Prostate gland (tissue), 2 donors: Measurements from ENCODE around the gene HSPA1B. TPM values are rescaled to one million over a fixed set of nuclear protein-coding genes. Genes with fewer than 3 reads are reported as not detected.
"Not testable (repeated sequence)": the region's sequence is repeated elsewhere in the genome, so short reads cannot be mapped to it uniquely, and the experiment has no call there.

Experiments used
- DNase-seq: peaks from one replicate; pipeline ENCODE4 v3.0.0-alpha.2; 2019; ENCODE audit warnings: low spot score
- H3K27ac ChIP-seq, 2 donors: fragments of 200-600 bp; sonication (generic); 2 replicates each; pipeline ENCODE4 v1.5.1; 2017 to 2019
- H3K27me3 ChIP-seq: fragments of 200-600 bp; sonication (generic); replicated peaks from 2 replicates; pipeline ENCODE4 v1.5.1; 2019; ENCODE audit not compliant: insufficient read depth
- H3K36me3 ChIP-seq, 2 donors: fragments of 200-600 bp; sonication (generic); 1 replicate in 1 of 2; 2 replicates in 1 of 2; pipeline versions ENCODE4 v1.5.1 to v1.8.1; 2017 to 2019
- H3K4me1 ChIP-seq: fragments of 200-600 bp; sonication (generic); replicated peaks from 2 replicates; pipeline ENCODE4 v1.5.1; 2019
- H3K4me3 ChIP-seq, 2 donors: fragments of 200-600 bp; sonication (generic); 2 replicates each; pipeline ENCODE4 v1.5.1; 2017 to 2019
- H3K9me3 ChIP-seq: fragments of 200-600 bp; sonication (generic); 2 replicates; pipeline ENCODE4 v1.5.1; 2017
- POLR2A ChIP-seq: fragments of 450-650 bp; IDR thresholded peaks from one replicate; pipeline ENCODE4 v1.6.1; 2016; ENCODE audit warnings: antibody characterized with exemption, mild to moderate bottlenecking
- POLR2AphosphoS5 ChIP-seq: sonication (generic); formaldehyde crosslinking; IDR thresholded peaks from one replicate; pipeline ENCODE4 v1.6.1; 2017; ENCODE audit warnings: antibody characterized with exemption
- WGBS: methylation state at CpG from one replicate; pipeline ENCODE4 v1.1.5; 2018; 5-methylcytosine and 5-hydroxymethylcytosine counted together
- intact Hi-C: fragments of 100-400 bp; cut with DNase I; formaldehyde crosslinking; loops from one replicate; pipeline ENCODE4 v1.14.2; 2022
- total RNA-seq, 2 donors: library from RNA; depleted of rRNA; stranded (reverse); fragments of >200 nt; gene quantifications; one replicate each; pipeline ENCODE4 v1.1.0, GENCODE V29; 2016
- TF ChIP-seq, protein P1 (sequence below), 4 experiments: fragments of 200-600 bp in 2 of 4; fragments of 450-650 bp in 2 of 4; sonication (generic) in 2 of 4; IDR thresholded peaks; 1 replicate in 3 of 4; 2 replicates in 1 of 4; pipeline ENCODE4 v1.5.1; 2016 to 2019; ENCODE audit warnings: antibody characterized with exemption in 4 of 4, mild to moderate bottlenecking in 2 of 4, moderate library complexity in 2 of 4

Gene HSPA1B
- total RNA-seq, 2 donors from 2014 or later = 331 to 360 TPM

- TF ChIP-seq, protein P1, sequence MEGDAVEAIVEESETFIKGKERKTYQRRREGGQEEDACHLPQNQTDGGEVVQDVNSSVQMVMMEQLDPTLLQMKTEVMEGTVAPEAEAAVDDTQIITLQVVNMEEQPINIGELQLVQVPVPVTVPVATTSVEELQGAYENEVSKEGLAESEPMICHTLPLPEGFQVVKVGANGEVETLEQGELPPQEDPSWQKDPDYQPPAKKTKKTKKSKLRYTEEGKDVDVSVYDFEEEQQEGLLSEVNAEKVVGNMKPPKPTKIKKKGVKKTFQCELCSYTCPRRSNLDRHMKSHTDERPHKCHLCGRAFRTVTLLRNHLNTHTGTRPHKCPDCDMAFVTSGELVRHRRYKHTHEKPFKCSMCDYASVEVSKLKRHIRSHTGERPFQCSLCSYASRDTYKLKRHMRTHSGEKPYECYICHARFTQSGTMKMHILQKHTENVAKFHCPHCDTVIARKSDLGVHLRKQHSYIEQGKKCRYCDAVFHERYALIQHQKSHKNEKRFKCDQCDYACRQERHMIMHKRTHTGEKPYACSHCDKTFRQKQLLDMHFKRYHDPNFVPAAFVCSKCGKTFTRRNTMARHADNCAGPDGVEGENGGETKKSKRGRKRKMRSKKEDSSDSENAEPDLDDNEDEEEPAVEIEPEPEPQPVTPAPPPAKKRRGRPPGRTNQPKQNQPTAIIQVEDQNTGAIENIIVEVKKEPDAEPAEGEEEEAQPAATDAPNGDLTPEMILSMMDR (IDR thresholded peaks at IDR 0.05) = no peak
- peak; percentile 55 for TF ChIP-seq POLR2A
- peak; percentile 96 for TF ChIP-seq POLR2AphosphoS5
- peak overlapping the region; percentile 30 to 46 for H3K4me3 ChIP-seq
- H3K27me3 ChIP-seq = no peaks in the 10 kb centered on the region
- H3K36me3 ChIP-seq = no peaks in the 10 kb centered on the region
- peaks cover 22% of the 10 kb centered on the region for H3K4me1 ChIP-seq
- DNase-seq = peak; percentile 89
- WGBS = 0% methylated on average over 25 of the region's 25 CpGs
- H3K27ac ChIP-seq = peak overlapping the region; percentile 97 to 100
- intact Hi-C loops = loop anchor here (5.0 kb wide), 1 partner anchor 85 kb away; the partner anchor contains the start of gene CLIC1
- no peaks in the 10 kb centered on the region for H3K9me3 ChIP-seq
These were observed 5.3 kb upstream of the HSPA1B start for GRCh38 chr6:31822036-31822821.

DNA sequence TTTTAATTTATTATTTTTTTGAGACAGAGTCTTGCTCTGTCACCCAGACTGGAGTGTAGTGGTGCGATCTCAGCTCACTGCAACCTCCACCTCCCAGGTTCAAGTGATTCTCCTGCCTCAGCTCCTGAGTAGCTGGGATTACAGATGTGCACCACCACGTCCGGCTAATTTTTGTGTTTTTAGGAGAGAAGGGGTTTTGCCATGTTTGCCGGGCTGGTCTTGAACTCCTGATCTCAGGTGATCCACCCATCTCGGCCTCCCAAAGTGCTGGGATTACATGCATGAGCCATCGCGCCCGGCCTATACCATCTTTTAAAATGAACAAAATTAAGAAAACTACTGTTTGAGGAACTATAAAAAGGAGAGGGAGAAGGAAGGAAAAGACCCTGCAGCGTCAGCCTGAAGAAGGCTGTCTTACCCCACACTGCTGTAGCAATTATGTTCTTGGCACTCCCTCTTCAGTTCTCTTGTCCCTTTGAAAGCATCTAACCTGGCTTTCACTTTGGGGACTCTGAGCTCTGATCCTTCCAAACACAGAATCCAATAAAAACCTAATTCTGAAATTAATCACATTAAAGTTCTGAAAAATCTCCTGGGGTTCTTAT lies 3.8 kb upstream of the HSPA1B start:
- 71% methylated on average over 9 of the region's 9 CpGs for WGBS
- intact Hi-C loops = loop anchor here (5.0 kb wide), 1 partner anchor 86 kb away; the partner anchor contains the start of gene CLIC1
- H3K4me1 ChIP-seq = peaks cover 22% of the 10 kb centered on the region
- not testable (repeated sequence) for DNase-seq, H3K4me3 ChIP-seq, H3K36me3 ChIP-seq, H3K9me3 ChIP-seq, H3K27me3 ChIP-seq
- H3K27ac ChIP-seq = peak overlapping the region; percentile 97 to 100

- whole genome bisulfite sequencing = 29% methylated on average over 4 of the region's 4 CpGs
- no peaks in the 10 kb centered on the region for H3K9me3 ChIP-seq
- DNase-seq = no peak
- TF ChIP-seq POLR2AphosphoS5 = no peak
- no peaks in the 10 kb centered on the region for H3K27me3 ChIP-seq
- H3K4me1 ChIP-seq = peaks cover 22% of the 10 kb centered on the region
- intact Hi-C loops = no loop called here
- H3K36me3 ChIP-seq = no peaks in the 10 kb centered on the region
- H3K4me3 ChIP-seq = no peak overlapping the region
- peak overlapping the region; percentile 97 to 100 for H3K27ac ChIP-seq
These were observed 2.0 kb upstream of the HSPA1B start for GRCh38 chr6:31825553-31825952.

DNA sequence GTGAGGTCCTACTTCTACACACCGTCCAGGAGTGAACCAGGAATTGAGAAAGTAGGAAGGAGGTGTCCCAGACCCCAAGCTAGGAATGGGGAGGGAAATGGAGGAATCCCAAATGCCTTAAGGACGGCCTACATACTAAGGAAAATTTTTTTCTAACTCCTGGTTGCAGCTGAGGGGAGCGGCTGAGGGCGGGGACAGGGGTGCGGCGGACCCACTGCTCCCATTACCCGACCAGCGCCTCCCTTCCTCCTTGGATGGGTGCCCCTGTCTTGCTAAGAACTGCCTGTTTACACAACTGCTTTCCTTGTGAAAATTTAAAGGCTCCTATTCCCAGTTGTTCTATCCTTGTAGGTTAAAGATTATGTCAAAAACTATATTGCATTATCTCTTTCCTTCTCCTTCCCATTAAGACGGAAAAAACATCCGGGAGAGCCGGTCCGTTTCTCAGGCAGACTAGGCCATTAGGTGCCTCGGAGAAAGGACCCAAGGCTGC lies 699 bp upstream of the HSPA1B start:
- WGBS = 0% methylated on average over 13 of the region's 13 CpGs
- no peaks in the 10 kb centered on the region for H3K9me3 ChIP-seq
- TF ChIP-seq, protein P1 (IDR thresholded peaks at IDR 0.05) = peak in 1 of 4 experiments; percentile 23
- TF ChIP-seq POLR2AphosphoS5 (no peak), POLR2A (peak; percentile 58)
- H3K27ac ChIP-seq = peak overlapping the region; percentile 97 to 100
- peak overlapping the region; percentile 27 to 62 for H3K4me3 ChIP-seq
- H3K27me3 ChIP-seq = no peaks in the 10 kb centered on the region
- intact Hi-C loops = no loop called here
- DNase-seq = peak; percentile 94
- H3K4me1 ChIP-seq = peaks cover 22% of the 10 kb centered on the region
- H3K36me3 ChIP-seq = no peaks in the 10 kb centered on the region

DNA sequence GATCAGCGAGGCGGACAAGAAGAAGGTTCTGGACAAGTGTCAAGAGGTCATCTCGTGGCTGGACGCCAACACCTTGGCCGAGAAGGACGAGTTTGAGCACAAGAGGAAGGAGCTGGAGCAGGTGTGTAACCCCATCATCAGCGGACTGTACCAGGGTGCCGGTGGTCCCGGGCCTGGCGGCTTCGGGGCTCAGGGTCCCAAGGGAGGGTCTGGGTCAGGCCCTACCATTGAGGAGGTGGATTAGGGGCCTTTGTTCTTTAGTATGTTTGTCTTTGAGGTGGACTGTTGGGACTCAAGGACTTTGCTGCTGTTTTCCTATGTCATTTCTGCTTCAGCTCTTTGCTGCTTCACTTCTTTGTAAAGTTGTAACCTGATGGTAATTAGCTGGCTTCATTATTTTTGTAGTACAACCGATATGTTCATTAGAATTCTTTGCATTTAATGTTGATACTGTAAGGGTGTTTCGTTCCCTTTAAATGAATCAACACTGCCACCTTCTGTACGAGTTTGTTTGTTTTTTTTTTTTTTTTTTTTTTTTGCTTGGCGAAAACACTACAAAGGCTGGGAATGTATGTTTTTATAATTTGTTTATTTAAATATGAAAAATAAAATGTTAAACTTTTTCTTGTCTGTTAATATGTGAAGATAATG lies 2.2 kb downstream of the HSPA1B start:
- DNase-seq = no peak
- H3K4me3 ChIP-seq = peak overlapping the region; percentile 52 to 74
- intact Hi-C loops = loop anchor here (5.0 kb wide), 1 partner anchor 147 kb away; the partner anchor contains the start of gene LY6G5C
- no peaks in the 10 kb centered on the region for H3K36me3 ChIP-seq
- H3K27me3 ChIP-seq = no peaks in the 10 kb centered on the region
- no peaks in the 10 kb centered on the region for H3K9me3 ChIP-seq
- peaks cover 13% of the 10 kb centered on the region for H3K4me1 ChIP-seq
- under 1% methylated on average over 15 of the region's 15 CpGs for WGBS
- peak overlapping the region; percentile 97 for H3K27ac ChIP-seq
- TF ChIP-seq POLR2A (peak; percentile 9), POLR2AphosphoS5 (peak; percentile 93)
- TF ChIP-seq, protein P1 (IDR thresholded peaks at IDR 0.05) = peak in 2 of 4 experiments; percentile 59 to 78
